GM19463 (cell line): ENCODE results near the gene RBM46.
"Not testable (repeated sequence)": the region's sequence is repeated elsewhere in the genome, so short reads cannot be mapped to it uniquely, and the experiment has no call there.

Experiments used
- ATAC-seq: cut with Tn5 transposase; IDR thresholded peaks from one replicate; pipeline ENCODE4 v1.9.1; 2021; ENCODE audit warnings: mild to moderate bottlenecking, moderate library complexity; ENCODE audit not compliant: unreplicated experiment

The RBM46 gene

DNA sequence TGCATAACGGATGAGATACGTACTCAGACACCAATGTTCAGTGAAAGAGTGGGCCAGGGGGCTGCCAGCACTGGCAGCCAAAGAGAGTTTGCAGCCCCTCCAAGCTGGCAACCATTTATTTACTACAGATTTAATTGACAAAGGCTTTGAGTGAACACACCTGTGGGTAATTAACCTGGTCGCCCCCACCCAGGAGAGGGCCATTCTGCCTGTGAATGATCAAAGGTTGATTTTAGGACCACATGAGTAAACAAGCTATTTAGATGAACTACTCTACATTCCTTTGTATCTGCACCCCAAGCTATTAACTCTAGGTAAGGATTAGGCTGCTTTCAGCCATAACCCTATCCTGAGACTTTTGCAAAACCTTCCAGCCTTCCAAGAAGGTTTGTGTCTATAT is 55.0 kb downstream of the RBM46 start:
- no peak for ATAC-seq

- ATAC-seq: no peak
These were observed 55.4 kb downstream of the RBM46 start for GRCh38 chr4:154836513-154836912.

DNA sequence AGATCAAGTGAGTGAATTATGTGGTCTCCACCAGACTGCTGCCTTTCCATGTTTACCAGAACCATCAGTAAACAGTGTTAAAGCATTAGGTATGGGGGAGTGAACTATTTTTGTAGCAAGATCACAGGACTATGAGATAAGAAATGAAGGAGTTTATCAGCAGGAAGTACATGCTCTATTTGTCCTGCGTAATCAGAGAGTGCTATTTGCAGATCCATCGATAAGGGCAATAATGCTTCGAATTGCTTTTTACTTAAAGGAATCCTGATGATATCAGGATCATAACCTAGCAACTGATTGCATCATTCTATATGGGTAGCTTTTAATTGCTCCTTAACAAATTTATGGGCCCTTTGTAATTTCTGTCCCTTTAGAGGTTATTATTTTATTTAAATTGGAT is 57.1 kb downstream of the RBM46 start:
- ATAC-seq: no peak

GRCh38 chr4:154838694-154839093 is 57.6 kb downstream of the RBM46 start:
- no peak for ATAC-seq

DNA sequence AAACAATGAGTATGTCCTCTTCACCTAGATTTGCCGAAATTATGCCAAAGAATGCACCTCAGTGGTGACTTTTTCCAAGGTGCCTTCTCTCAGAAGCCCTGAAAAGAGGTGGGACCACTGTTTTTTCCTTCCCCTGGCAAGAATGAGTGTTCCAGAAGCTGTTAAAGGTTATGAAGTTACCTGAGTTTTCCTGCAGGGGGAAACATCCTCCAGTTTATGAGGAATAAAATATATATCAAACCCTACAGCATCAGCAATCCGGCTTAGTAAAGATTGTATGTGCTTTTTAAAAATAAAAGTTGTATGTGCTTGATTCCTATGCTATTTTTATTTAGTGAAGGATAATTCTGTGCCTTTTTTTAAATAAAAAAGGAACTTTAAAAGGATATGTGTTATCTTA is 73.3 kb downstream of the RBM46 start:
- ATAC-seq: no peak

DNA sequence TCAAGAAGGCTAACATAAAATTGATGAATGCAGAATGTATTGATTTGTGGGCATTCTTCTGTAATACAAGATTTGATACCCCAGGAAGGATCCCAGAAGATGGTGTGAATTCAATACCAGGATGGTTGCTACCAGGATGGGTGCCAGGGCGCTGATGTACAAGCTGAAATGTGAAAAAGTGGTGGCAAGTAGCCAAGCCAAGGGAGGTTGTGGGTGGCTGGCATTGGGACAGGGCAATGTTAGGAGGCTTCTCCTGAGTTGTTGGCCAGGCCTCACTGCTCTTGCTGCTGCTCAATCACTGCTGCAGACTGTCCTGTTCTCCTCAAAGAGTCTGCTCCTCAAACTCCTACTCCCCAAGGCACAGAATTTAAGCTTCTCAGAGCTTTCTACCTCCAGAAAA is 77.1 kb downstream of the RBM46 start:
- no peak for ATAC-seq

DNA sequence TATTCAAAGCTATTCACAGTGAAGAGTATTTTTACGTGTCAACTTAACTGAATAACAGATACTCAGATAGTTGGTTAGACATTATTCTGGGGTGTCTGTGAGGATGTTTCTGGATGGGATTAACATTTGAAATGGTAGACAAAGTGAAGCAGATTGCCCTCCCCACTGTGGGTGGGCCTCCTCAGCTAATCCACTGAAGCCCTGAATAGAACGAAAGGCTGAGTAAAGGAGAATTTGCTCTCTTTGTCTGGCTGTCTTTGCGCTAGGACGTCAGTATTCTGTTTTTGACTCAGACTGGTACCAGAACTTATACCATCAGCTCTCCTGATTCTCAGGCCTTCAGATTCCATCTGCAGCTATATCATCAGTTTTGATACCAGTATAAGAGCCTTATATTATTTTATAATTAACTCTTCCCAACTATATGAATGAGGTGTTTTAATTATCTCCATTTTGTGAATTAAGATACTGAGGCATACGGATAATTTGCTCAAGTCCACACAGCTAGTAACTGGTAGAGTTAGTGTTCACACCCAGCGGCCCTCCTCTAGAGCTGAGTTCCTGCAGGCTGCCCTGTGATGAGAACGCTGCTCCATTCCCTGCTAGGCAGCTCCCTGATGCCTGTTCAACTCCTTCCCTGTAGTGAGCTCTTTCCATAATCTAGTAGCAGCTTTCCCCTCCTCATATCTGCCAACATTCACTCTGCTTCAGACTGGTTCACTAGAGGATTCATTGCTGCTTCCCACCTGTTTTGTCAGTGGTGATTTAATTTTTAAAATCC is 87.5 kb downstream of the RBM46 start:
- ATAC-seq: no peak

DNA sequence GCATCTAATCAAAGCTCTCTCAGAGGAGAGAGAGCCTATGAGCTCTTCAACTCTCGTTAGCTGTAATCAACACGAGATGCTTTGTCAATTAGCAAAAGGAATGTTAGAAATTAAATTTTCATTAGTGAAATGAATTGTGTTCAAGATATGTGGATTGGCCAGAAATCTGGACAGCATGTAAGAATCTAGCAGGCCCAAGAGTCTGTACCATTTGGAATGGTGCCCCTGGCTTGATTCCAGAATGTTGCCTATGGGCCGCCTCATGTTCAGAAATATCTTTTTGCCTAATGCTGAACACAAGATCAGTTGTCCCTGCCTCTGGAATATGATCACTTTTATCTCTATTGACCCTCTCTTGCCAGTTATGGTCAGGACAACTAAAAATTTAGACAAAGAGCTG is 88.2 kb downstream of the RBM46 start:
- no peak for ATAC-seq

GRCh38 chr4:154872198-154872597 is 91.1 kb downstream of the RBM46 start:
- no peak for ATAC-seq

DNA sequence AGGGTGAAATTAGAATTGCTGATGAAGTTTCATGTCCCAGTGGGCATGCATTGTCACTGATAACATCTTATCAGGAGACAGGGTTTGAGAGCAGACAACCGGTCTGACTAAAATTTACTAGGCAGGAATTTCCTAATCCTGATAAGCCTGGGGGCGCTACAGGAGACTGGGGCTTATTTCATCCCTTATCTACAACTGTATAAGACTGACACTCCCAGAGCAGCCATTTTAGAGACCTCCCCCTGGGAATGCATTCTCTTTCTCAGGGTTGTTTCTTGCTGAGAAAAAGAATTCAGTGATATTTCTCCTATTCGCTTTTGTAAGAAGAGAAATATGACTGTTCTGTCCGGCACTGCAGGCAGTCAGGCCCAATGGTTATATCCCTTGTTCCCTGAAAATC is 93.0 kb downstream of the RBM46 start:
- not testable (repeated sequence) for ATAC-seq

- no peak for ATAC-seq
These were observed 96.2 kb downstream of the RBM46 start for GRCh38 chr4:154877110-154877760.
